ENCODE measurements around the gene SLC16A3. TPM values are rescaled to one million over a fixed set of nuclear protein-coding genes. Genes with fewer than 3 reads are reported as not detected.
A peak's percentile ranks its signal among the peaks of the same experiment; 100 is the strongest.

Gene SLC16A3
- total RNA-seq, 1 donor from 2014 or later = 68.8 TPM

DNA sequence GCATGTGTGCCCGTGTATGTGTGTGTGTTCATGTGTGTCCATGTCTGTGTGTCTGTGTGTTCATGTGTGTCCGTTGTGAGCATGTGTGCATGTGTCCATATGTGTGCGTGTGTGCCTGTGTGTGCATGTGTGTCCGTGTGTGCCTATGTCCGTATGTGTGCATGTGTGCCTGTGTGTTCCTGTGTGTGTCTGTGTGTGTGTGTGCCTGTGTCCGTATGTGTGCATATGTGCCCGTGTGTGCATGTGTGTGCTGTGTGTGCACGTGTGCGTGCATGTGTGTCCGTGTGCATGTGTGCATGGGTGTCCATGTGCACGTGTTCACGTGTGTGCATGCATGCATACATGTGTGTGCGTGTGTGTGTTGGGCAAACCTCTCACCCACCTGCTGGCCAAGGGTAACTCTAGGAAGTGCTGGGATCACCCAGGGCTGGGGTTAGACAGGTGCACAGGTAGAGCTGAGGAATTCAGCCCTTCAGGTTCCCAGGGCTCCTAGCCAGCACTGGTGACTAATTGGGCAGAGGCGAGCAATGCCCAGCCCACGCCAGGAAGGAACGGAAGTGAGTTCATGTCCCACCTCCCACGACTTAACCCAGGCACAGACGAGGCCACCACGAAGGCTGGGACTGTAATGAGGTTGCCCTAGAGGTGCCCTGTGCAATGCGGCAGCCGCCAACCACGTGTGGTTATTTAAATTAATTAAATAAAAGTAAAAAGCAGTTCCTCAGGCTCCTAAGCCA, 52.8 kb downstream of the SLC16A3 start:
- TF ChIP-seq, protein P1, sequence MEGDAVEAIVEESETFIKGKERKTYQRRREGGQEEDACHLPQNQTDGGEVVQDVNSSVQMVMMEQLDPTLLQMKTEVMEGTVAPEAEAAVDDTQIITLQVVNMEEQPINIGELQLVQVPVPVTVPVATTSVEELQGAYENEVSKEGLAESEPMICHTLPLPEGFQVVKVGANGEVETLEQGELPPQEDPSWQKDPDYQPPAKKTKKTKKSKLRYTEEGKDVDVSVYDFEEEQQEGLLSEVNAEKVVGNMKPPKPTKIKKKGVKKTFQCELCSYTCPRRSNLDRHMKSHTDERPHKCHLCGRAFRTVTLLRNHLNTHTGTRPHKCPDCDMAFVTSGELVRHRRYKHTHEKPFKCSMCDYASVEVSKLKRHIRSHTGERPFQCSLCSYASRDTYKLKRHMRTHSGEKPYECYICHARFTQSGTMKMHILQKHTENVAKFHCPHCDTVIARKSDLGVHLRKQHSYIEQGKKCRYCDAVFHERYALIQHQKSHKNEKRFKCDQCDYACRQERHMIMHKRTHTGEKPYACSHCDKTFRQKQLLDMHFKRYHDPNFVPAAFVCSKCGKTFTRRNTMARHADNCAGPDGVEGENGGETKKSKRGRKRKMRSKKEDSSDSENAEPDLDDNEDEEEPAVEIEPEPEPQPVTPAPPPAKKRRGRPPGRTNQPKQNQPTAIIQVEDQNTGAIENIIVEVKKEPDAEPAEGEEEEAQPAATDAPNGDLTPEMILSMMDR (IDR thresholded peaks at IDR 0.05; ENCODE audit: unreplicated experiment) = no peak
- no peak for DNase-seq (ENCODE audit: low spot score in 2 of 2, unreplicated experiment in 2 of 2)
- H3K4me3 Mint-ChIP-seq = no peak overlapping the region
- H3K36me3 Mint-ChIP-seq = peaks cover 5% of the 10 kb centered on the region
- H3K9me3 Mint-ChIP-seq = no peaks in the 10 kb centered on the region
- peaks cover 18% of the 10 kb centered on the region for H3K4me1 Mint-ChIP-seq
- H3K27ac Mint-ChIP-seq = no peak overlapping the region
- no peaks in the 10 kb centered on the region for H3K27me3 Mint-ChIP-seq (ENCODE audit: low read depth)

DNA sequence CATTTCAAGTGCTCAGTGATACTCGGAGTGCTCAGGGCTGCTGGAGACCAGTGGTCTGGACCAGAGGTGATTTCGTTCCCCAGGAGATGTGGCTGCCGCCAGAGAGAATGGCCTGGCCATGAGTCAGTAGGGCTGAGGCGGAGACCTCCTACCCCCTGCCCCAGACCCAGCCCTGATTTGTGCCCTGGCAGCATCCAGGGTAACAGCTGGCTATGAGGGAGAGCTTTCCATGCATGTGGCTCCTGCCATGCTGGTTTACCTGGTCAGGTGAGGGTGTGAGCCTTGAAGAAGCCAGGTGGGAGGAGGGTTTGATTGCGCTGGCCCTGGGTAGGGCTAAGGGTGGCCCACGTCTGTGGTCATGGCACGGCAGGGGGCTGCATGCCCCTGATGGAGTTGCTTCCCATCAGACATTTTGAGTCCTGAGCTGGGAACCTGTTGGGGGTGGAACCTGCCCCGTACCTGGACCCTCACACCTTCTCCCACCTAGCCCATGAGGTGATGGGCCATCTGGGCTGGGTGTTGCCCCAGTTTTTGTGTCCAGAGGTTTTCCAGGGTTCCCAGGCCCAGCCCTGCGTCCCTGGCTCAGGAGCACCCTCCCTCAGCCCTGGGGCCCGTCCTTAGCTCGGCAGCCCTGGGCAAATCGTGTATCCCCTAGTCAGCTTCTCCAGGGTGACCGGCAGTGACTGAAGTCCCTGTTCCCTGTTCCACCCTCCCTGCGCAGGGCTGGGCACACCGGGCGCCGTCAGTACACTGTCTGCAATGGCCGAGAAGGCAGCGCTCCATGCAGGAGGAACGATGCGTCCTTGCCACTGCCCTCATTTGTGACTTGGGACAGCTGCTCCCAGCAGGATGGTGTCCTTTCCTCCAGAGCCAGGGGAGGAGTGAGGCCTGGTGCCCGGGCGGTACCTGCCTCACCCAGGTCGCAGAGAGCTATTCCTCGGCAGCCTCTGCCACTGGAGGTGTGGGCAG, 53.7 kb downstream of the SLC16A3 start:
- no peak overlapping the region for H3K4me3 Mint-ChIP-seq
- no peak for DNase-seq (ENCODE audit: low spot score in 2 of 2, unreplicated experiment in 2 of 2)
- H3K9me3 Mint-ChIP-seq = peaks cover 5% of the 10 kb centered on the region
- H3K27ac Mint-ChIP-seq = no peak overlapping the region
- TF ChIP-seq, protein P1 (IDR thresholded peaks at IDR 0.05; ENCODE audit: unreplicated experiment) = no peak
- H3K36me3 Mint-ChIP-seq = no peaks in the 10 kb centered on the region
- H3K27me3 Mint-ChIP-seq (ENCODE audit: low read depth) = no peaks in the 10 kb centered on the region
- peaks cover 14% of the 10 kb centered on the region for H3K4me1 Mint-ChIP-seq

GRCh38 chr17:82283208-82283749, 54.4 kb downstream of the SLC16A3 start:
- Mint-ChIP-seq H3K27me3 (ENCODE audit: low read depth) (no peaks in the 10 kb centered on the region), H3K36me3 (no peaks in the 10 kb centered on the region), H3K27ac (no peak overlapping the region), H3K9me3 (peaks cover 5% of the 10 kb centered on the region), H3K4me1 (peaks cover 17% of the 10 kb centered on the region), H3K4me3 (no peak overlapping the region)
- DNase-seq (ENCODE audit: low spot score in 2 of 2, unreplicated experiment in 2 of 2) = peak in 1 of 2 experiments; percentile 55
- TF ChIP-seq, protein P1 (IDR thresholded peaks at IDR 0.05; ENCODE audit: unreplicated experiment) = no peak

DNA sequence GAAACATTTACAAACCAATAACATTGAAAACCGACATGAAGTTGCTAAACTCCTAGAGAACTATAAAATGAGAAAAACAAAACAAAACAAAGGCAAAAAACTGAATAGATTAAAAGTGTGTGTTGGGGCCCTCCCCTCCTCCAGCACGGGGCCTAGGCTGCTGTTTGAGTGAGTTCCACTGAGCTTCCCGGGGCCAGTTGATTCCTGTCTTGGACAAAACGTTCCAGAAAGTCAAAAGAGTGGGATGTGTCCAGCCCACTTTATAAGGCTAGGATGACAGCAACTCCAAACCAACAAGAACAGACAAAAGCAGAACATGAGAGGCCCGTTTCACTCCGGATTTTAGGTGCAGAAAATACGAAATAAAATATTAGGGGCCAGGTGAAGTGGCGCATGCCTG, 56.3 kb downstream of the SLC16A3 start:
- peaks cover 5% of the 10 kb centered on the region for H3K9me3 Mint-ChIP-seq
- H3K36me3 Mint-ChIP-seq = no peaks in the 10 kb centered on the region
- no peak for DNase-seq (ENCODE audit: low spot score in 2 of 2, unreplicated experiment in 2 of 2)
- no peaks in the 10 kb centered on the region for H3K27me3 Mint-ChIP-seq (ENCODE audit: low read depth)
- no peak overlapping the region for H3K4me3 Mint-ChIP-seq
- H3K4me1 Mint-ChIP-seq = peaks cover 17% of the 10 kb centered on the region
- TF ChIP-seq, protein P1 (IDR thresholded peaks at IDR 0.05; ENCODE audit: unreplicated experiment) = no peak
- peak overlapping the region; percentile 17 for H3K27ac Mint-ChIP-seq

- Mint-ChIP-seq H3K27me3 (ENCODE audit: low read depth) (no peaks in the 10 kb centered on the region), H3K36me3 (no peaks in the 10 kb centered on the region), H3K4me1 (peaks cover 17% of the 10 kb centered on the region), H3K9me3 (peaks cover 5% of the 10 kb centered on the region), H3K27ac (no peak overlapping the region), H3K4me3 (no peak overlapping the region)
- TF ChIP-seq, protein P1 (IDR thresholded peaks at IDR 0.05; ENCODE audit: unreplicated experiment) = no peak
- no peak for DNase-seq (ENCODE audit: low spot score in 2 of 2, unreplicated experiment in 2 of 2)
These were observed 58.4 kb downstream of the SLC16A3 start for GRCh38 chr17:82287013-82287867.
